HepG2 (cell line): ENCODE data around the gene FBXO10. TPM values are rescaled to one million over a fixed set of nuclear protein-coding genes. Genes with fewer than 3 reads are reported as not detected.
A peak's percentile ranks its signal among the peaks of the same experiment; 100 is the strongest.

Experiments used
- AHR ChIP-seq: IDR thresholded peaks from 2 replicates; pipeline ENCODE4 v1.6.1; 2018; ENCODE audit warnings: missing genetic modification reagents, missing compliant biosample characterization
- ARNT ChIP-seq: fragments of 450-650 bp; IDR thresholded peaks from 2 replicates; pipeline ENCODE4 v1.6.1; 2017
- ARNT2 ChIP-seq: sonication (generic); formaldehyde crosslinking; IDR thresholded peaks from 2 replicates; pipeline ENCODE4 v1.8.0; 2022; ENCODE audit warnings: mild to moderate bottlenecking, low read depth, missing genetic modification reagents, moderate library complexity
- ESRRA ChIP-seq: sonication (generic); formaldehyde crosslinking; IDR thresholded peaks from 2 replicates; pipeline ENCODE4 v1.5.1; 2020; ENCODE audit warnings: mild to moderate bottlenecking, low read depth, missing genetic modification reagents
- HES4 ChIP-seq: sonication (generic); formaldehyde crosslinking; IDR thresholded peaks from 2 replicates; pipeline ENCODE4 v1.9.0; 2021; ENCODE audit warnings: mild to moderate bottlenecking, missing genetic modification reagents, borderline replicate concordance
- KLF13 ChIP-seq: sonication (generic); formaldehyde crosslinking; IDR thresholded peaks from 2 replicates; pipeline ENCODE4 v1.4.0; 2020; ENCODE audit warnings: mild to moderate bottlenecking, missing genetic modification reagents
- KMT2A ChIP-seq: sonication (generic); formaldehyde crosslinking; IDR thresholded peaks from 2 replicates; pipeline ENCODE4 v1.4.0; 2020; ENCODE audit warnings: missing genetic modification reagents
- MEIS2 ChIP-seq: sonication (generic); formaldehyde crosslinking; IDR thresholded peaks from 2 replicates; pipeline ENCODE4 v1.9.0; 2021; ENCODE audit warnings: mild to moderate bottlenecking, missing genetic modification reagents
- MTA3 ChIP-seq: sonication (generic); formaldehyde crosslinking; IDR thresholded peaks from 2 replicates; pipeline ENCODE4 v1.4.0; 2020; ENCODE audit warnings: missing genetic modification reagents
- MYC ChIP-seq: sonication (generic); formaldehyde crosslinking; IDR thresholded peaks from 2 replicates; pipeline ENCODE4 v1.9.0; 2021; ENCODE audit warnings: missing genetic modification reagents, borderline replicate concordance
- NCOA5 ChIP-seq: sonication (generic); formaldehyde crosslinking; IDR thresholded peaks from 2 replicates; pipeline ENCODE4 v1.4.0; 2020; ENCODE audit warnings: missing genetic modification reagents
- NR2F1 ChIP-seq, 2 experiments: fragments of 450-650 bp in 1 of 2; formaldehyde crosslinking in 1 of 2; IDR thresholded peaks; 2 replicates each; pipeline versions ENCODE4 v1.5.0 to v1.6.1; 2016 to 2020; ENCODE audit warnings: mild to moderate bottlenecking in 1 of 2, missing compliant biosample characterization in 1 of 2, missing genetic modification reagents in 1 of 2, moderate library complexity in 1 of 2
- PITX1 ChIP-seq: sonication (generic); formaldehyde crosslinking; IDR thresholded peaks from 2 replicates; pipeline ENCODE4 v1.5.1; 2020; ENCODE audit warnings: mild to moderate bottlenecking, missing genetic modification reagents
- POLR2A ChIP-seq, 2 experiments: IDR thresholded peaks; 2 replicates each; pipeline ENCODE4 v1.6.1; 2011; ENCODE audit warnings: low read depth in 2 of 2, low read length in 2 of 2, mild to moderate bottlenecking in 1 of 2, moderate library complexity in 1 of 2; ENCODE audit not compliant: insufficient read depth in 1 of 2
- POLR2G ChIP-seq: fragments of 200-400 bp; formaldehyde crosslinking; IDR thresholded peaks from 2 replicates; pipeline ENCODE4 v1.6.1; 2018; ENCODE audit warnings: mild to moderate bottlenecking, low read depth, low read length, moderate library complexity
- SP1 ChIP-seq, 2 experiments: fragments of 450-650 bp in 1 of 2; sonication (generic) in 1 of 2; formaldehyde crosslinking in 1 of 2; IDR thresholded peaks; 2 replicates each; pipeline versions ENCODE4 v1.4.0 to v1.6.1; 2016 to 2020; ENCODE audit warnings: missing genetic modification reagents in 1 of 2
- SPEN ChIP-seq: sonication (generic); formaldehyde crosslinking; IDR thresholded peaks from 2 replicates; pipeline ENCODE4 v1.5.1; 2020; ENCODE audit warnings: low read depth, mild to moderate bottlenecking, missing genetic modification reagents
- THAP8 ChIP-seq: sonication (generic); formaldehyde crosslinking; IDR thresholded peaks from 2 replicates; pipeline ENCODE4 v1.5.1; 2020; ENCODE audit warnings: missing genetic modification reagents, mild to moderate bottlenecking, borderline replicate concordance
- YY1 ChIP-seq: IDR thresholded peaks from 2 replicates; pipeline ENCODE4 v1.6.1; 2011; ENCODE audit warnings: low read length, low read depth, moderate library complexity, mild to moderate bottlenecking; ENCODE audit not compliant: insufficient read depth, insufficient replicate concordance
- ZFYVE20 ChIP-seq: sonication (generic); formaldehyde crosslinking; IDR thresholded peaks from 2 replicates; pipeline ENCODE4 v1.8.0; 2023; ENCODE audit warnings: low read depth, mild to moderate bottlenecking, moderate library complexity, missing genetic modification reagents, borderline replicate concordance
- ZNF253 ChIP-seq: sonication (generic); formaldehyde crosslinking; IDR thresholded peaks from 2 replicates; pipeline ENCODE4 v1.8.0; 2022; ENCODE audit warnings: mild to moderate bottlenecking, missing genetic modification reagents, borderline replicate concordance
- ZNF432 ChIP-seq: sonication (generic); formaldehyde crosslinking; IDR thresholded peaks from 2 replicates; pipeline ENCODE4 v1.5.0; 2020; ENCODE audit warnings: missing genetic modification reagents, mild to moderate bottlenecking, borderline replicate concordance
- ZNF460 ChIP-seq: sonication (generic); formaldehyde crosslinking; IDR thresholded peaks from 2 replicates; pipeline ENCODE4 v1.5.1; 2020; ENCODE audit warnings: missing genetic modification reagents, mild to moderate bottlenecking, borderline replicate concordance
- ZNF672 ChIP-seq: sonication (generic); formaldehyde crosslinking; IDR thresholded peaks from 2 replicates; pipeline ENCODE4 v1.8.1; 2022; ENCODE audit warnings: missing genetic modification reagents
- ZSCAN21 ChIP-seq: sonication (generic); formaldehyde crosslinking; IDR thresholded peaks from 2 replicates; pipeline ENCODE4 v1.8.0; 2022; ENCODE audit warnings: mild to moderate bottlenecking, missing genetic modification reagents, moderate library complexity, borderline replicate concordance
- polyA plus RNA-seq, 8 experiments: library from polyadenylated mRNA; depleted of rRNA in 3 of 8; stranded (reverse) in 7 of 8; unstranded in 1 of 8; fragments of >200 nt; fragmentation: Illumina TruSeq in 4 of 8; extraction: Trizol in 4 of 8; gene quantifications; 2 replicates each; pipeline versions ENCODE4 v1.2.1 to v1.2.3, GENCODE V29; 2011 to 2016; ENCODE audit warnings: low read depth in 4 of 8, missing spikeins in 1 of 8, mixed read lengths in 1 of 8; ENCODE audit not compliant: insufficient read depth in 1 of 8
- total RNA-seq, 5 experiments: library from RNA; depleted of rRNA; stranded (reverse); fragments of >200 nt; fragmentation: Illumina TruSeq; extraction: Trizol; gene quantifications; 2 replicates each; pipeline ENCODE4 v1.2.3, GENCODE V29; 2016; ENCODE audit warnings: low read depth in 1 of 5
- TF ChIP-seq, protein P1 (sequence below): sonication (generic); formaldehyde crosslinking; IDR thresholded peaks from 2 replicates; pipeline ENCODE4 v1.9.0; 2022; ENCODE audit warnings: missing genetic modification reagents, mild to moderate bottlenecking, borderline replicate concordance

The FBXO10 gene
- total and polyA plus RNA-seq, 2 of the 13 experiments (the other 11 are each of a cell fraction or from before 2014, with no cell fraction given): 3.1 to 5.1 TPM

GRCh38 chr9:37466037-37466709 lies 110.0 kb downstream of the FBXO10 start (continued):
- 0 out of 2 replicates have a peak, but pooled peaks have one; percentile 35 for TF ChIP-seq HES4 (CRISPR knock-in tag)
- no peak for TF ChIP-seq AHR (CRISPR knock-in tag)
- no peak; the same call in 1 of the 2 replicates for TF ChIP-seq MYC (CRISPR knock-in tag)
- TF ChIP-seq, protein P1, sequence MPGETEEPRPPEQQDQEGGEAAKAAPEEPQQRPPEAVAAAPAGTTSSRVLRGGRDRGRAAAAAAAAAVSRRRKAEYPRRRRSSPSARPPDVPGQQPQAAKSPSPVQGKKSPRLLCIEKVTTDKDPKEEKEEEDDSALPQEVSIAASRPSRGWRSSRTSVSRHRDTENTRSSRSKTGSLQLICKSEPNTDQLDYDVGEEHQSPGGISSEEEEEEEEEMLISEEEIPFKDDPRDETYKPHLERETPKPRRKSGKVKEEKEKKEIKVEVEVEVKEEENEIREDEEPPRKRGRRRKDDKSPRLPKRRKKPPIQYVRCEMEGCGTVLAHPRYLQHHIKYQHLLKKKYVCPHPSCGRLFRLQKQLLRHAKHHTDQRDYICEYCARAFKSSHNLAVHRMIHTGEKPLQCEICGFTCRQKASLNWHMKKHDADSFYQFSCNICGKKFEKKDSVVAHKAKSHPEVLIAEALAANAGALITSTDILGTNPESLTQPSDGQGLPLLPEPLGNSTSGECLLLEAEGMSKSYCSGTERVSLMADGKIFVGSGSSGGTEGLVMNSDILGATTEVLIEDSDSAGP (CRISPR knock-in tag): peak; percentile 53; the same call in 1 of the 2 replicates
- no peak; the same call in 1 of the 2 replicates for TF ChIP-seq ARNT2 (CRISPR knock-in tag)
- TF ChIP-seq PITX1 (CRISPR knock-in tag): no peak
- TF ChIP-seq POLR2A (IDR thresholded peaks at IDR 0.05; ENCODE audit: insufficient read depth in 1 of 2, low read depth in 2 of 2, low read length in 2 of 2): peak; percentile 32 to 42
- peak; percentile 82 for TF ChIP-seq POLR2G
- no peak for TF ChIP-seq NR2F1 (CRISPR knock-in tag; IDR thresholded peaks at IDR 0.05)
- peak; percentile 20; the same call in 1 of the 2 replicates for TF ChIP-seq MEIS2 (CRISPR knock-in tag)
- no peak; the same call in 1 of the 2 replicates for TF ChIP-seq ZNF253 (CRISPR knock-in tag)
- TF ChIP-seq YY1: no peak
- TF ChIP-seq THAP8: no peak
- no peak for TF ChIP-seq ZNF672 (CRISPR knock-in tag)
- TF ChIP-seq ZSCAN21 (CRISPR knock-in tag): no peak
- TF ChIP-seq MTA3 (CRISPR knock-in tag): no peak
- no peak for TF ChIP-seq ESRRA
- TF ChIP-seq ZNF460 (CRISPR knock-in tag): no peak; the same call in 1 of the 2 replicates
- no peak for TF ChIP-seq NCOA5
- no peak for TF ChIP-seq ZNF432 (CRISPR knock-in tag)
- TF ChIP-seq ZFYVE20 (CRISPR knock-in tag): no peak
- no peak for TF ChIP-seq KLF13 (CRISPR knock-in tag)
- no peak; the same call in 1 of the 2 replicates for TF ChIP-seq KMT2A (CRISPR knock-in tag)
- no peak for TF ChIP-seq SP1 (IDR thresholded peaks at IDR 0.05)
- no peak for TF ChIP-seq SP1 (CRISPR knock-in tag; IDR thresholded peaks at IDR 0.05)
- no peak; the same call in 1 of the 2 replicates for TF ChIP-seq SPEN
- TF ChIP-seq ARNT: no peak
